ENCODE results near the gene AP1AR. TPM values are rescaled to one million over a fixed set of nuclear protein-coding genes. Genes with fewer than 3 reads are reported as not detected.

The AP1AR gene
- total RNA-seq, 1 experiment from 2014 or later = 22.4 TPM

DNA sequence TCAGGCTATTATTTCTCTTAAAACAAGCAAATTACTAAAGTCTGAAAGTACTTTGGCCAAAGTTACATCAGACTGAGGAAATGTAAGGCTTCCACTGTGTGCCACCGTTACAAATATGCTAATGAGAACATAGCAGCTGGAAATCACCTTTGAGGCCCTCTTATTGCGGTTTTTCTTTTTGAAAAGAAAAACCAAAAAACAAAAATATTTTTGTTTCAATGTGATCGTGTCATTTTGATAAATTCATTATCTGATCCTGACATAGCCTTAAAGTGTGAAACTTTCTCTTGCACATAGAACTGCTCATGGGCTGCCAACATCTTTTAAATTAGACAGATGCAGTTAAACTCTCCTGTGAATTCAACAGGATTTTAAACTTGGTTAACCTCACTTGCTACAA, 56.9 kb downstream of the AP1AR start (continued):
- TF ChIP-seq CTCF (IDR thresholded peaks at IDR 0.05) = no peak
- no peak for TF ChIP-seq HMGA2 (CRISPR knock-in tag; IDR thresholded peaks at IDR 0.05)
- no peak for TF ChIP-seq ZNF232 (CRISPR knock-in tag; IDR thresholded peaks at IDR 0.05)
- TF ChIP-seq, protein P1, sequence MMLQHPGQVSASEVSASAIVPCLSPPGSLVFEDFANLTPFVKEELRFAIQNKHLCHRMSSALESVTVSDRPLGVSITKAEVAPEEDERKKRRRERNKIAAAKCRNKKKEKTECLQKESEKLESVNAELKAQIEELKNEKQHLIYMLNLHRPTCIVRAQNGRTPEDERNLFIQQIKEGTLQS (CRISPR knock-in tag; conservative IDR thresholded peaks at IDR 0.05) = no peak
- TF ChIP-seq GTF2I (CRISPR knock-in tag; conservative IDR thresholded peaks at IDR 0.05) = no peak
- TF ChIP-seq, protein P2, sequence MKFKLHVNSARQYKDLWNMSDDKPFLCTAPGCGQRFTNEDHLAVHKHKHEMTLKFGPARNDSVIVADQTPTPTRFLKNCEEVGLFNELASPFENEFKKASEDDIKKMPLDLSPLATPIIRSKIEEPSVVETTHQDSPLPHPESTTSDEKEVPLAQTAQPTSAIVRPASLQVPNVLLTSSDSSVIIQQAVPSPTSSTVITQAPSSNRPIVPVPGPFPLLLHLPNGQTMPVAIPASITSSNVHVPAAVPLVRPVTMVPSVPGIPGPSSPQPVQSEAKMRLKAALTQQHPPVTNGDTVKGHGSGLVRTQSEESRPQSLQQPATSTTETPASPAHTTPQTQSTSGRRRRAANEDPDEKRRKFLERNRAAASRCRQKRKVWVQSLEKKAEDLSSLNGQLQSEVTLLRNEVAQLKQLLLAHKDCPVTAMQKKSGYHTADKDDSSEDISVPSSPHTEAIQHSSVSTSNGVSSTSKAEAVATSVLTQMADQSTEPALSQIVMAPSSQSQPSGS (CRISPR knock-in tag; IDR thresholded peaks at IDR 0.05; ENCODE audit: borderline replicate concordance, low read depth) = no peak
- TF ChIP-seq ZNF396 (CRISPR knock-in tag; IDR thresholded peaks at IDR 0.05; ENCODE audit: borderline replicate concordance) = no peak
- TF ChIP-seq PRRX2 (CRISPR knock-in tag; IDR thresholded peaks at IDR 0.05) = no peak

- Mint-ChIP-seq H3K27me3 (ENCODE audit: low read depth) (peaks cover 27% of the 10 kb centered on the region), H3K36me3 (no peaks in the 10 kb centered on the region), H3K27ac (no peak overlapping the region), H3K4me3 (no peak overlapping the region), H3K4me1 (peaks cover 11% of the 10 kb centered on the region), H3K9me3 (peaks cover 13% of the 10 kb centered on the region)
- TF ChIP-seq, protein P3, sequence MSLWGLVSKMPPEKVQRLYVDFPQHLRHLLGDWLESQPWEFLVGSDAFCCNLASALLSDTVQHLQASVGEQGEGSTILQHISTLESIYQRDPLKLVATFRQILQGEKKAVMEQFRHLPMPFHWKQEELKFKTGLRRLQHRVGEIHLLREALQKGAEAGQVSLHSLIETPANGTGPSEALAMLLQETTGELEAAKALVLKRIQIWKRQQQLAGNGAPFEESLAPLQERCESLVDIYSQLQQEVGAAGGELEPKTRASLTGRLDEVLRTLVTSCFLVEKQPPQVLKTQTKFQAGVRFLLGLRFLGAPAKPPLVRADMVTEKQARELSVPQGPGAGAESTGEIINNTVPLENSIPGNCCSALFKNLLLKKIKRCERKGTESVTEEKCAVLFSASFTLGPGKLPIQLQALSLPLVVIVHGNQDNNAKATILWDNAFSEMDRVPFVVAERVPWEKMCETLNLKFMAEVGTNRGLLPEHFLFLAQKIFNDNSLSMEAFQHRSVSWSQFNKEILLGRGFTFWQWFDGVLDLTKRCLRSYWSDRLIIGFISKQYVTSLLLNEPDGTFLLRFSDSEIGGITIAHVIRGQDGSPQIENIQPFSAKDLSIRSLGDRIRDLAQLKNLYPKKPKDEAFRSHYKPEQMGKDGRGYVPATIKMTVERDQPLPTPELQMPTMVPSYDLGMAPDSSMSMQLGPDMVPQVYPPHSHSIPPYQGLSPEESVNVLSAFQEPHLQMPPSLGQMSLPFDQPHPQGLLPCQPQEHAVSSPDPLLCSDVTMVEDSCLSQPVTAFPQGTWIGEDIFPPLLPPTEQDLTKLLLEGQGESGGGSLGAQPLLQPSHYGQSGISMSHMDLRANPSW (CRISPR knock-in tag; conservative IDR thresholded peaks at IDR 0.05; ENCODE audit: low read depth) = no peak
- TF ChIP-seq ETV6 (CRISPR knock-in tag; IDR thresholded peaks at IDR 0.05) (no peak), FOXP4 (CRISPR knock-in tag; IDR thresholded peaks at IDR 0.05) (no peak), ZNF396 (CRISPR knock-in tag; IDR thresholded peaks at IDR 0.05; ENCODE audit: borderline replicate concordance) (no peak), RORB (CRISPR knock-in tag; IDR thresholded peaks at IDR 0.05) (no peak), FOXK1 (CRISPR knock-in tag; IDR thresholded peaks at IDR 0.05) (no peak), SP1 (CRISPR knock-in tag; conservative IDR thresholded peaks at IDR 0.05) (no peak), CREB1 (CRISPR knock-in tag; IDR thresholded peaks at IDR 0.05) (no peak), ZNF138 (CRISPR knock-in tag; conservative IDR thresholded peaks at IDR 0.05) (no peak), PRRX2 (CRISPR knock-in tag; IDR thresholded peaks at IDR 0.05) (no peak), GABPB1 (CRISPR knock-in tag; IDR thresholded peaks at IDR 0.05) (no peak)
- TF ChIP-seq, protein P4, sequence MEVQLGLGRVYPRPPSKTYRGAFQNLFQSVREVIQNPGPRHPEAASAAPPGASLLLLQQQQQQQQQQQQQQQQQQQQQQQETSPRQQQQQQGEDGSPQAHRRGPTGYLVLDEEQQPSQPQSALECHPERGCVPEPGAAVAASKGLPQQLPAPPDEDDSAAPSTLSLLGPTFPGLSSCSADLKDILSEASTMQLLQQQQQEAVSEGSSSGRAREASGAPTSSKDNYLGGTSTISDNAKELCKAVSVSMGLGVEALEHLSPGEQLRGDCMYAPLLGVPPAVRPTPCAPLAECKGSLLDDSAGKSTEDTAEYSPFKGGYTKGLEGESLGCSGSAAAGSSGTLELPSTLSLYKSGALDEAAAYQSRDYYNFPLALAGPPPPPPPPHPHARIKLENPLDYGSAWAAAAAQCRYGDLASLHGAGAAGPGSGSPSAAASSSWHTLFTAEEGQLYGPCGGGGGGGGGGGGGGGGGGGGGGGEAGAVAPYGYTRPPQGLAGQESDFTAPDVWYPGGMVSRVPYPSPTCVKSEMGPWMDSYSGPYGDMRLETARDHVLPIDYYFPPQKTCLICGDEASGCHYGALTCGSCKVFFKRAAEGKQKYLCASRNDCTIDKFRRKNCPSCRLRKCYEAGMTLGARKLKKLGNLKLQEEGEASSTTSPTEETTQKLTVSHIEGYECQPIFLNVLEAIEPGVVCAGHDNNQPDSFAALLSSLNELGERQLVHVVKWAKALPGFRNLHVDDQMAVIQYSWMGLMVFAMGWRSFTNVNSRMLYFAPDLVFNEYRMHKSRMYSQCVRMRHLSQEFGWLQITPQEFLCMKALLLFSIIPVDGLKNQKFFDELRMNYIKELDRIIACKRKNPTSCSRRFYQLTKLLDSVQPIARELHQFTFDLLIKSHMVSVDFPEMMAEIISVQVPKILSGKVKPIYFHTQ (CRISPR knock-in tag; IDR thresholded peaks at IDR 0.05) = no peak
- ChIA-PET POLR2A (no interaction called here), CTCF (interaction anchor here (1.2 kb wide), 1 partner anchor 234 kb away, joined by 3 read pairs; no protein-coding TSS in a partner anchor)
- ATAC-seq (no peak), DNase-seq (ENCODE audit: low spot score) (no peak)
Measured at GRCh38 chr4:112289407-112290253, 58.0 kb downstream of the AP1AR start.

Data from WTC11 (cell line).